ENCODE measurements around the gene SLC2A13.

GRCh38 chr12:40011775-40012129 lies 94.1 kb downstream of the SLC2A13 start:
- no peak for TF ChIP-seq CTCF (IDR thresholded peaks at IDR 0.05)
- TF ChIP-seq POLR2A (IDR thresholded peaks at IDR 0.05), result no peak
